ENCODE results near the gene SAMD4A.

The SAMD4A gene

DNA sequence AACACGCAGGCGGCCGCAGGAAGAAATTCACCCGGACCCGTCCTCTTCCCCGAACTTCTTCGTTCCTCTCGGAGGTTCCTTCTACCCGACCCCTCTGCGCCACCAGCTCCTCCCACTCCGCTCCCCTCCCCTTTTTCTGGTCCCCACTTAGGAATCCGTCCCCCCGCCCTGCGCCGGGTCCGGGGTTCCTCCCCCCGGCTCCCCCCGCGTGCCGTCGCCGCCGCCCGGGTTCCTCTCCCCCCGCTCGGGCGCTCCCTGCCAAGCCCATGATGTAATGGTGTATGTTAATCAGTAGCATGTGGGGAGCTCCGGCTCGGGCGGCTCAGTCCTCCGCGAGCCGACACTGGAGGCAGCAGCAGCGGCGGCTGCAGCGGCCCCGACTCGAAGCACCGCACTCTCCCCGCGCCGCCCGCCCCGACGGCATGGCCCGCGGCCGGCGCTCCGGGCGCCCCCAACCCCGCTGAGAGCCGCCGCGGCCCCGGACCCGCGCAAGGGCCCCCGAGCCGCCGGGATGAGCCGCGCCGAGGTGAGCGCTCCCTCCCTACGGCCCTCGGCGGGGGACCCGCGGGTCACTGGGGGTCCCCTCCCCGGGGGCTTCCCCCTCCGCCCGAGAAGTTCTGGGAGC, 1.0 kb upstream of the SAMD4A start:
- peak; percentile 62 for DNase-seq (ENCODE audit: low read depth)

DNA sequence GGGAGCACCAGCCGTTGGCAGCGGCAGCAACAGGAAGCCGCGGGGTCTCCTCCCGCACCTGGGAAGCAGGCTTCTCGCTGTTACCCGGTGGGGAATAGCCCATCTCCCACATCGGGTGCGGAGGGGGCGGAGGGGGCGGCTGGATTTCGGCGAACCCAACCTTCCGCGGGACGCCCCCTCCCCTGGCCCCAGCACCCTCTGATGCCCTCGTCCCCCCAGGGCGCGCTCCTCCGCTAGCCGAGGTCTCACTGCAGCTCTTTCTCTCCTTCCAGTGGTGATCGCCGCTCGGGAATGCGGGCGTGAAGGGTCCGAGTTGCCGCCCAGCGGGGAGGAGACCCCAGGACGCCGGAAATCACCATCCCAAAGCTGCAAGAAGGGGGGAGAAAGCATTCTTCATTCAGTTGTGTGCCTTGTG, 303 bp downstream of the SAMD4A start:
- no peak for DNase-seq (ENCODE audit: low read depth)

GRCh38 chr14:54567639-54568561, 972 bp downstream of the SAMD4A start:
- DNase-seq (ENCODE audit: low read depth) = no peak

DNA sequence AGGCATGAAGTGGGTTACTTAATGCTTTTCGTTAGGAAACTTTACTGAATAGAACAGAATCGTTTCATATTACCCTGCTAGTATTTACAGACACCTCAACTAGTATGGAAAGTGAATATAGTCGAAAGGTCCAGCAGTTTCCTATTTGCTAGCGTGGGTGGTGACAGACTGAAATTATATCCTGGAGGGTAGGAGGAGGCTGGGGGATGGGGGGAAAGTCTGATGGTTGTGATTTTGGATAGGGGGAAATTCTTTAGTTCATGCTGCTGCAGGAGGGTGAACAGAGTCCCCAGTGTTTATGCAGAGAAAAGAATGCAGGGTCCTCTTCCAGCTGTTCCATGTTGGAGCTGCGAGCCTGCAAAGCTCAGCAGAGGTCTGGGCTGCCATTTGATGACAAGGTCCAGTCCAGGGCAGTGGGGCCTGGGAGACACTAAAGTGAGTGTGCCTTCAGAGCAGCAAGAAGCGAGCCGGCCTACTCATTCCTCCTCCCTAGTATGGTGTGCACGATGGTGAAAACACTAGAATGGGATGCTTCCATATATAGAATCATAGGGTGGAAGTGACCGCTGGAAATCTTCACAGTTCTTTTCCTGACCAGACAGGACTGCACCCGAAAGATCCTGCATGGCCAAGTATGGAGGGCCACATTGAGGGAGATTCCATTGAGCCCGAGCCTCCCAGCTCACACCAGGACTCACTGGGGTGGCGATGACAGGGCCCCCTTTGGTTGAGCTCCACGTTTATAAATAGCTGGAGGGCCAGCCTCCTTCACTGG, 2.1 kb downstream of the SAMD4A start:
- DNase-seq (ENCODE audit: low read depth) = no peak

GRCh38 chr14:54570047-54570446, 3.1 kb downstream of the SAMD4A start:
- no peak for DNase-seq (ENCODE audit: low read depth)

GRCh38 chr14:54570631-54571415, 3.9 kb downstream of the SAMD4A start:
- DNase-seq (ENCODE audit: low read depth) = no peak

DNA sequence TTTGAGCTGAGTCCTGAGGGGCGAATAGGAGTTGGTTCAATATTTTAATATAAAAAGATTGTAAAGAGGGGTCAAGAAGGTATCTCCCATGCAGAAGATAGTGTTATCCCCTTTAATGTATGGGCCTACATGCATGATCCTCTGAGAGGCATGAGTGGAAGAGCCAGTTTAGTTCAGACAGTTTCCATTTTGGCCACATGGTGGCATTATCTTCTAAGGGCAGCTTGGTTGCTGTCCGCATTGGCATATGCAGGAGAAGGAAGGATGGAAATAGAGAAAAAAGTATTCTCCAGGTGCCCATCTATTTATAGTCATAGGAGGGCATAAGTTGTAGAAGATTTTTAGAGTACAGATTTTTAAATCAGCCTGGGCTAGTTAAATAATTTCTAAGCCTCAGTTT, 5.4 kb downstream of the SAMD4A start:
- DNase-seq (ENCODE audit: low read depth) = no peak

- DNase-seq (ENCODE audit: low read depth) = no peak
These were observed 7.6 kb downstream of the SAMD4A start for GRCh38 chr14:54574528-54574927.

DNA sequence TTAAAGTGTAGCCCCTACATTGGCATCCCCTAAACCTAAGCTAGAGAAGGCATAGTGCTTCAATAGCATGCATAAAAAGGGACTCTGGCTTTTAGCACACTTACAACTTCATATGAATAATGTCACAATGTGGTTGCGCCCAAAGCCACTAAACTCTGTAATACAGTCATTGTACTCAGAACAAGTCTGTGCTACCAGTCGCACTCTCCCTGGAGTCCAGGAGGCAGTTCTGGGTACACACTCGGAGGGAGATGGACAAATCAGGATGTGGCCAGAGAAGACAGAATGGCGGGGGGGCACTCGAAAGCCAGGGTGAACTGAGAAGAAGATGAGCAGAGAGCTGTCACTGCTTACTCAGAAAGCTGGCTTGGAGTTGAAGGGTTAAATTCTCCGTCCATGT, 10.6 kb downstream of the SAMD4A start:
- no peak for DNase-seq (ENCODE audit: low read depth)

DNA sequence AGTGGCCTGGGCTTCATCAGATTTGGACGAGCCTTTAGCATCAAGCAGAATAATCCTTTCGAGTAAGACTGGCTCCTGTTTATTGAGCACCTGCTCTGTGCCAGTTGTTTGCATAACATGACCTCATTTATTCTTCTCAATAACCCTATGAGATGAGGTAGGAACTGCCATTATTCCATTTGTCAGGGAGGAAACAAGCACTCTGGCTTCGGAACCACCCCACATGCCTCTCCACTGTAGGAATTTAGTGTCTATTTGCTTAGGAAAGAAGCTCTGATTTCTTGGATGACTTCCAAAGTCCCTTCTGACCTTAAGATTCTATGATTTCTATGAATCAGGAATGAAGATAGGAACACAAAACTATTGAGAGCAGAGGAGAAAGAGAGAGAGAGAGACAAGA, 11.0 kb downstream of the SAMD4A start:
- DNase-seq (ENCODE audit: low read depth) = no peak

DNA sequence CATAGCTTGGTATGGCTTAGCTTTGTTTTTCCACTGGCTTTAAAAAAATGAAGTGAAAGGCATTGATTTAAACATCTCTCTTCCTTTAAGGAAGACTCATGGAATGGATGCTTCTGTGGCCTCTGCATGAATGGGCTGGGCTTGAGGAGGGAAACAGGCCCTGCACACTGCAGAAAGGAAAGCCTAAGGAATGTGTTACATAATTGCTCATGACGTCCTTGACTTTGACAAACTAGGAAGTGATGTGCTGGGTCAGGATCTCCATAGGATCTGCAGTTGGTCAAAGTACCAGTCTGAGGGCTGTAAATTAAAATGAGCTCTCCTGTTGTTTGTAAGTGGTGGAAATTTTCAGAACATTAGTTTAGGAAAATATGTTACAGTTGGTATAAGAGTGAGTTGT, 12.7 kb downstream of the SAMD4A start:
- DNase-seq (ENCODE audit: low read depth) = no peak

DNA sequence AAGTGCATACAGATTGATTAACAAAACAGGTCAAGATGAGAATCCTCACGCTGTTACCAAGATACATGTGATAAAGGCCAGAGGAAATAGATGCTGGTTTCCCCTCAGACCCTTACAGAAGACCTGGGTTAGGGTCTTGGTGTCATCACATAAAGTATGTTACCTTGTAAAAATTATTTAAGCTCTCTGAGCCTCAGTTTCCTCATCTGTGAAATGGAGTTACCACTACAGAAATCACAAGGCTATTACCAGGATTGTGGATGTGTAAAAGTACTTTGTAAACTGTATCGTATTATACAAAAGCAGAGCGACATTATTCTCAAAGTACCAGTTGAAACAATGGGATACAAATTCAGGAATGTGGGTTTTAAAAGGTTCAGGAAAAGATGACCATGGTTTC, 14.0 kb downstream of the SAMD4A start:
- DNase-seq (ENCODE audit: low read depth) = no peak

GRCh38 chr14:54582334-54582733, 15.4 kb downstream of the SAMD4A start:
- no peak for DNase-seq (ENCODE audit: low read depth)

DNA sequence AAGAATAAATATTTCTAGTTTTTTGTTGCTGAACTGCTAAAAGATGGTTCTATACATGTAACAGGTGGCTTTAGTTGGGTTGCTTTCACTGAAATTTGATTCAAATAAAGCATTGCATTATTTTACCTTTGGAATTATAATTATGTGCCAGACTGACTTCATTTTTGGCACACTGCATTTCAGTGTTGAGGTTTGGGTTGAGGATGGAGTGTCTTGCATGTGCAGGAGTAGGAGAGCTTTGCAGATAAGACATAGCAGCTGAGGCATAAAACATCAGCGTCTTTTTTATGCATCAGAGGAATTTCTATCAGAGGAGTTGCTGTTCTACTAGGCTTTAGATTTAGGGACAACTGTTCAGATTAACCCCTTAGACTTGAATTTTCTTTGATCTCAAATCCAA, 17.2 kb downstream of the SAMD4A start:
- DNase-seq (ENCODE audit: low read depth) = no peak

GRCh38 chr14:54585214-54585613, 18.3 kb downstream of the SAMD4A start:
- DNase-seq (ENCODE audit: low read depth) = no peak

DNA sequence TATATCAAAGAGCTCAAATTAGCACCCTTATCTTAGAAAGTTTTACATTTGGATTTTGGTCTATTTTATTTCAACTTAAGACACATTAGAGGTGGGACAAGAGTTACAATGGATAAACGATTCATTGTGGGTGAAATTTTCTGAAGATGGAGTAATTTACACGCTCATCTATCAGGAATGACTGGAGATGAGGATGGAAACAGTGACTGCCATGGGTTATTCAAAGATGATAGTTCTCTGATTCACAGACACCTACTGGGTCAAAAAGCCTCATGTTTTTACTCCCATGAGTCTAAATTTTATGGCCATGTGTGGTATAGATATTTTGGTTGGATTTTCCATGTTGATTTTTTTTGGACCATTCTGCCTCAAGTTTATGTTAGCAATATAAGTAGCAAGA, 22.1 kb downstream of the SAMD4A start:
- no peak for DNase-seq (ENCODE audit: low read depth)

DNA sequence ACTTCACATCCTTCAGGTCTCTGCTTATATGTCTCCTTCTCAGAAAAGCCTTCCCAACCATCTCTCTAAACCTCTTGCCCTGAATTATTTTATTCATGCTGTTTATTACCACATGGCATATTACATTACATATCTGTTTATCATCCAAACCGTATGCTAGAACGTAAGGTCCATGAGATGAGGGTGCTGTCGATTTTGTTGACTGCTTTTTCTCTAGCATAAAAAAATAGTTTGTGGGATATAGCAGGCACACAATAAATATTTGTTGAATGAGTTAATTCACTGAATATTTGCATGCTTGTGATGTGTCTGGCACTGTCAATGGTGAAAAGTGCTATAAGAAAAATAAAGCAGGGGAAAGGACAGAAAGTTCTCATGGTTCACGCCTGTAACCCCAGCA, 22.9 kb downstream of the SAMD4A start:
- no peak for DNase-seq (ENCODE audit: low read depth)

DNA sequence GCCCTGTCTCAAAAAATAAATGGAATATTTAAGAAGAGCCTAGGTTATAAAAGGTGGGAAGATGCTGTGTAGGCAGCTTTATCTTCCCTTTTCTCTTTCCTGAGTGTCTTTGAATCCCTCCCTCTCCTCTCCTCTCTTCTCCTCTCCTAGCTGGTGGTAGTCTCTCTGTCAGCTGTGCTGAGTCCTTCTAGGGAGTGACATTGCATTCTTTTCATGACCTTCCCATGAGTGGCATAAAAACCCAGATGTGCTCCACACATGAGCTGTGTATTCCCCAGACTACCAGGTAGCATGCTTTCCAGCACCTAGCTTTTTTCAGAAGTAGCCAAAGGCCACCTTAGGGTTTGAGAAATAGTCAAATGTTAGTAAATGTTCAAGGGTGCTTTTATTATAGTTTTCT, 23.6 kb downstream of the SAMD4A start:
- DNase-seq (ENCODE audit: low read depth) = no peak

GRCh38 chr14:54591461-54591860, 24.5 kb downstream of the SAMD4A start:
- no peak for DNase-seq (ENCODE audit: low read depth)

DNA sequence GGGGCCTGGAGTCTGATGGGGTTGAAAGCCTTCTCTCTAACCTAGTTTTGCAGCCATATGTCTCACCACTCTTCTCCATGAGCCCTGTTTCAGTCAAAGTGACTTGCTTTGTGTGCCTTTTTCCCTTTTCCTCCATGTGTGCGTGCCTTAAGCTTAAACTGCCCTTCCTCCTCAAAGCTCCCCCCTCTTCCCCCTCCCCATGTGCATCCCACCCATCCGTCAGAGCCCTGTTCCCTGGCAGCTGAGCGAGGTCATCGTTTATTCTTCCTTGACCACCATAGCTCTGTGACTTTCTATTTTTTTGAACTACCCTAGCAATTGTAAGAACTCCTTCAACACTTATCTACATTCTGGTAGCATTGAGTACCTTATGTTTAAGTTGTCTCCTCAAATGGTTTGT, 24.9 kb downstream of the SAMD4A start:
- no peak for DNase-seq (ENCODE audit: low read depth)

GRCh38 chr14:54593860-54594259, 26.9 kb downstream of the SAMD4A start:
- DNase-seq (ENCODE audit: low read depth) = no peak

DNA sequence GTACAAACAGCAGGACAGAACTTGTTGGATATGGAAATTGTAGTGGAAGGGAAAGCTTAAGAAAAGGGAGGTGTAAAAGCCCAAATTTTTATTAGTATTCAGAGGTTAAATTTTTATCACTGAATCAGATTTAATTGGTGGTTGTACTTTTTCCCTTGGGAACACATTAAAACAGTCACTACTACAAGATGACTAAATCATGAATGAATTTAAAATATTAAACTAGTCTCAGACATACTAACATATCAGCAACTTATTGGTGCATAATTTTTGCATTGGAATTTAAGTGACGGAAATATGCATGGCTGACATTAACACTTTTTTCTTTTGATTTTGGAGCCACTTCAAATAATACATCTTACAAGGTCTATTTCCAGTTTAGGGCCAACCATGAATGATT, 27.6 kb downstream of the SAMD4A start:
- no peak for DNase-seq (ENCODE audit: low read depth)
